GM18867 (cell line): ENCODE results near the gene MXRA7.
"Not testable (repeated sequence)": the region's sequence is repeated elsewhere in the genome, so short reads cannot be mapped to it uniquely, and the experiment has no call there.

Experiments
- ATAC-seq: cut with Tn5 transposase; IDR thresholded peaks from one replicate; pipeline ENCODE4 v1.9.1; 2021; ENCODE audit warnings: mild to moderate bottlenecking, moderate library complexity; ENCODE audit not compliant: unreplicated experiment

Gene MXRA7

DNA sequence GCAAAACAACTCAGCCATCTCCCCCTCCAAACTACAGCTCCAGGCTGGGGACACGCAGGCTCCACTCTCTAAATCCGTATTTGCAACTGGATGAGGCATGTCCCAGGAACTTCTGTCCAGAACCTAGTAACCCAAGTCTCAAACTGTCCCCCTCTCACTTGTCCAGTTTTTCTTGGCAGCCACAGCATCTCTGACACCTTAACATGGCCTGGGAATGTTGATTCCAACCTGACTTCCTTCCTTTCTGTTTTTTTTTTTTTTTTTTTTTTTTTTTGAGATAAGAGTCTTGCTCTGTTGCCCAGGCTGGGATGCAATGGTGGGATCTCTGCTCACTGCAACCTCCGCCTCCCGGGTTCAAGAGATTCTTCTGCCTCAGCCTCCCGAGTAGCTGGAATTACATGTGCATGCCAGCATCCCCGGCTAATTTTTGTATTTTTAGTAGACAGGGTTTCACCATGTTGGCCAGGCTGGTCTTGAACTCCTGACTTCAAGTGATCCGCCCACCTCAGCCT is 12.2 kb downstream of the MXRA7 start:
- not testable (repeated sequence) for ATAC-seq

DNA sequence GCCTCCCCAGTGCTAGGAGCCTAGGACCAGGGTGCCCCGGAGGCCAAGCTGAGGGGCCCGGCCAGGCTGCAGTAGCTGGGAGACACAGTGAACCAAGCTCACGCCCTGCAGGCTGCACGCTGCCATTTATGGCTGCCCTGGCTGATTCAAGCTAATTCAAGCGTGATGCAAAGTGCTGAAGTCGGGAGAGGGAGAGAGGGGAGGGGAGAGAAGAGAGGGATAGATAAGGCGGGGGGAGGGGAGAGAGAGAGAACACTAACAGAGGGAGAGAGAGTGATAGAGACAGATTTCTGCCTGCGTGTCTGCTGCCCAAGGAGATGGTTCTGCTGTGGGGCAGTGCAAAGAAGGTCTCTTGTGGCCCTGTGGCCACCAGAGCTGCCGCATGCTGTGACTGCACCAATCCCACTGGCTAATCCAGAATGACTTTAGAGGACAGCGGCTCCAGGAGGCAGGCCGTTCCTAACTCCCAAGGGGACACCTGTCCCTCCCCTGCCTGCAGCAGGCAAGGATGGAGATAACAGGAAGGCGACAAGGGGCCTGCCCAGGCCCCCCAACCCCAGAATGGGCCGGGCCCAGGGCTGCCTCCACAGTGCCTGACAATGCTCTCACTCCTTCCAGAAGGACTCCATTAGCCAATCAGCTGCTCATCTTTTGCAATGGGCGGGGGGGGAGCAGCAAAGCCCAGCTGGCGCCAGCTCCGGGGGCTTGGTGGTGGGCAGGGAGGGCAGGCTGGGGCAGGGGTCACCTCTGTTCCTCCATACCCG is 12.9 kb downstream of the MXRA7 start:
- no peak for ATAC-seq

DNA sequence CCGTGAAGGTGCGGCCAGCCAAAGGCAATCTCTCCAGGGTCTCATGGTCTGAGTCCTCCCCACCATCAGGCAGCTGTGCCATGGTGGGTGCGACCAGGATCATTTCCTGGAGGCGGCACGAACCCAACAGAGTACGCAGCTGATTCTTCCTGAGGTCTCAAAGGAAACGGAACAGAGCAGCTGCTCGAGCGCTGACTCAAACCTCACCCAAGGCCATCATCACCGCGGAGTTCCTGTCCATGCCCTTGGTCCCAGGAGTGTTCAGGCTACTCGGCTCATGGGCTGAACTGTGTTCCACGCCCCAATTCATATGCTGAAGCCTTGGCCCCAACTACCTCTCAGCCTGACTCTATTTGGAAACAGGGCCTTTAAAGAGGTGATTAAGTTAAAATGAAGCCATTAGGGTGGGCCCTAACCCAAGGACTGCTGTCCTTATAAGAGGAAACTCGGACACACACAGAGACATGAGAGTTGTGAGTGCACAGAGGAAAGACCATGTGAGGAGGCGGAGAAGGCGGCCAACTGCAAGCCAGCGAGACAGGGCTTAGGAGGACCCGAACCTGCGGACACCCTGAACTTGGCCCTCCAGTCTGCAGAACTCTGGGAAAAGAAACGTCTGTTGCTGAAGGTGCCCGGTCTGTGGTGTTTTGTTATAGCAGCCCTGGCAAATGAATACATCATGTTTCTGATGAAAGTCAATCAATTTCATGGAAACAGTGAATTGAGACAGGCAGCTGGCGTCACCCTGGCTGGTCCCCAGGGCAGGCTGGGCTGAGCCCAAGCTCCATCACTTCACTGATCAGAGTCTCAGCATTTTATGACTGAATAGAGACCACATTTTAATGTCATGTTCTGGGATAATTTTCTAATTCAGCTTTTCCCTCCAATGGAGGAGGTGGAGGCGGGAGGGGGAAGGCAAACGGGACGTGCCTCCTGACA is 13.7 kb downstream of the MXRA7 start:
- no peak for ATAC-seq

DNA sequence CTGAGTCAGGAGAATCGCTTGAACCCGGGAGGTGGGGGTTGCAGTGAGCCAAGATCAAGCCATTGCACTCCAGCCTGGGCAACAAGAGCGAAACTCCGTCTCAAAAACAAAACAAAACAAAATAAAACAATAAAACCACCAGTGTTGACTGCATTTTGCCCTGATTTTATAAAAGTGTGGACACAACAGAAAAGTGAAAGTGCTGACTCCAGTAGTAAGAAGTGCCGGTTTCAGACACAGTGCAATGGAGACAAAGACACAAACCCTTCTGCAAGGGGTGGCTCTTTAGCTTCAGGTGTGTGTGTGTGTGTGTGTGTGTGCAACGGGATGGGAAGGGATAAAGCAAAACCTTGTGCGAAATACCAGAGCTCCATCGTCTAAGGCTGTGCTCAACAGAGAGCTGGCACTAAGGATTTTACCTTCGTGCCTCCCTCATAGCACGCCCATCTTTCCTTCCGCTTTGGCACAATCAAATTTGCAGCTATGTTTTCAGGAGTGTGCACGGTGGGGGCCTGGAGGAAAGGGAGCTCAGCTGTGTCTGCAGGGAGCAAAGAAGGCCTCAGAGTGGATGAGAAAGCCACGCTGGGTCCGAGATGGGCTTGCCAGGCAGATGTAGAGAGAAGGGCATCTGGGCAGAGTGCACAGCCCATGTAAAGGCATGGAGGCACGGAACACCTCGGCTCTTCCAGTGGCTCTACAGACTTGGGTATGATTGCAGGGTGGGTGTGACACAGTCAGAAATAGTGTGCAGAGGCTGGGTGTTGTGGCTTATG is 15.5 kb downstream of the MXRA7 start:
- no peak for ATAC-seq

DNA sequence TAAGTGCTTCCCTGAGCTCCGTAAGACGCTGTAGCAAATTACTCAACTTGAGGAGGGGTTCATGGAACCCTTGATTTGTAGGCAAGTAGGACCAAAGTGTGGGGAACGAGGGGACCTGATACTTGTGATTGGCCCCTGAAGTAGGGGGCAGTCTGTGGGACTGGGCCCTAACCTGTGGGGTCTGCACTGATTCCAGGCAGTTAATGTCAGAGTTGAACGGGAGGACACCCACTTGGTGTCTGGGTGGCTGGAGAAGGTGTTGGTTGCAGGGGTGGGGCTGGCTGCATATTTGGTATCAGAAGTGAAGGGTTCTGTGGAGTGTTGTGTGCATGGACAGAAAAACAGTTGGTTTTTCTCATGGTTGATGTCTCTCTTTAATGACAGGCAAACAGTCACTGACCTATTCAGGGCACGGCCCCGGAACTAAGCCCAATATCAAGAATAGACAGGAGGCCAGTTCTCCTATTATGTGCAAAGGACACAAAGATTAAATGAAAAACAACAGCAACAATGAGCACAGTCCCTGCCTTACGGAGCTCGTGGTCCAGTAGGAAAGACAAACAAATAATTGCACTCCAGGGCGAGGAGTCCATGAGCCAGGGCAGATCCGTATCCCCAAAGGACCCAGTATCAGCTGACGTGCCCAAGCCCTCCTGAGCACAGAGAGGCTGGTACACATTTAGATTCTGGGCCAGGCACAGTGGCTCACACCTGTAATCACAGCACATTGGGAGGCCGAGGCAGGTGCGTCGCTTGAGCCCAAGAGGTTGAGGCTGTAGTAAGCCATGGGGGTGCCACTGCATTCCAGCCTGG is 19.2 kb downstream of the MXRA7 start:
- ATAC-seq: no peak

DNA sequence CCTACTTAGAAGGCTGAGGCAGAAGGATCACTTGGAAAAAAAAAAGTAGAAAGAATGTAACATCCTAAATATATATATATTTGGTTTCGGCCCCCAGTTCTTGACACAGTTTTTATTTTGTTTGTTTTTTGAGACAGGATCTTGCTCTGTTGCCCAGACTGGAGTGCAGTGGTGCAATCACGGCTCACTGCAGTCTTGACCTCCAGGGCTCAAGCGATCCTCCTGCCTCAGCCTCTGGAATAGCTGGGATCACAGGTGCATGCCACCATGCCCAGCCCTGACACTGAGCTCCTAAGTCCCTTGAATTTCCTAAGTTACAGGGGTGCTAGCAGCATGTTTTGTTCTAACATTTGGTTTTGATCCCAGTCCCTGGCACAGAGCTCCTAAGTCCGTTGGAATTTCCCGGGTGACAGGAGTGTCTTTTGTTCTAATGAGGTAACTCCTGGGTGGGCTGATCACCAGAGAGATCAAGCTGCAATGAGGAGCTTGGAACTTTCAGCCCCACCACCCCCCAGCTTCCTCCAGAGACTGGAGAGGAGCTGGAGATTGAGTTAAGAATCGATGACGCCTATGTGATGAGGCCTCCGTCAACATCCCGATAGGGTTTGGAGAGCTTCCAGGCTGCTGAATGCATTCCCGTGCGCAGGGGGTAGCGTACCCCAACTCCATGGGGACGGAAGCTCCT is 20.0 kb downstream of the MXRA7 start:
- no peak for ATAC-seq

DNA sequence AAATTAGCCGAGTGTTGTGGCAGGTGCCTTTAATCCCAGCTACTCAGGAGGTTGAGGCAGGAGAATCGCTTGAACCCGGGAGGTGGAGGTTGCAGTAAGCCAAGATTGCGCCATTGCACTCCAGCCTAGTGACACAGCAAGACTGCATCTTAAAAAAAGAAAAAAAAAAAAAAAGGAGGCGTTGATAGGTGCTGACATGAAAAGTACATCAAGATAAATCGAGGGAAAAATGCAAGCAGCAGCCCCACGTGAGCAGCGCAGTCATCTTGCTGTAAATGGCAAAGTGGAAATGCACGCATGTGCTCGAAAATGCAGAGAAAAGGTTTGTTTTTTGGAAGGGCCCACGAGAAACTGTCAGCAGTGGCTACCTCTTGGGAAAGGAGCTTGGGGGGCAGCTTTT is 20.9 kb downstream of the MXRA7 start:
- no peak for ATAC-seq

DNA sequence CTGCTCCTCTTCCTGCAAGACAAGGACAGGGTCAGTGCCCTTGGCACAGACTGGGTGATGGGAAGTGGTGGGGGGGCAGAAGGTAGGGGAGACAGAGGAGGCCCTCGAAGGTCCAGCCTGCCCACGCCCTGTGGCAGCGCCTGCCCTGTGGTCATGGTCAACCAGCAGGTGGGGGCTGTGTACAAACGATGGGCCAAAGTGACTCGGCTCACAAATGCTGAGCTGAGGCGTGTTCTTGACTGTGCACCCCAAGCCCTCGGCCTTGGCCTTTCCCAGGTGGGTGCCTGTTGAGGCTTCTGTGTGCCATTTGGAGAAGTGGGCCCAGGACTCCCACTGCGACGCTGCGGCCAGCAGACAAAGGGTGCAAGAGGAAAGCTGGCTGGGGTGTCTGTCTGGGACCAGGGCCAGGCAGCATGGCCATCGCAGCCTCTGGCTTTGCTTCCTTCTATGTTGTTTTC is 22.6 kb downstream of the MXRA7 start:
- ATAC-seq: no peak

DNA sequence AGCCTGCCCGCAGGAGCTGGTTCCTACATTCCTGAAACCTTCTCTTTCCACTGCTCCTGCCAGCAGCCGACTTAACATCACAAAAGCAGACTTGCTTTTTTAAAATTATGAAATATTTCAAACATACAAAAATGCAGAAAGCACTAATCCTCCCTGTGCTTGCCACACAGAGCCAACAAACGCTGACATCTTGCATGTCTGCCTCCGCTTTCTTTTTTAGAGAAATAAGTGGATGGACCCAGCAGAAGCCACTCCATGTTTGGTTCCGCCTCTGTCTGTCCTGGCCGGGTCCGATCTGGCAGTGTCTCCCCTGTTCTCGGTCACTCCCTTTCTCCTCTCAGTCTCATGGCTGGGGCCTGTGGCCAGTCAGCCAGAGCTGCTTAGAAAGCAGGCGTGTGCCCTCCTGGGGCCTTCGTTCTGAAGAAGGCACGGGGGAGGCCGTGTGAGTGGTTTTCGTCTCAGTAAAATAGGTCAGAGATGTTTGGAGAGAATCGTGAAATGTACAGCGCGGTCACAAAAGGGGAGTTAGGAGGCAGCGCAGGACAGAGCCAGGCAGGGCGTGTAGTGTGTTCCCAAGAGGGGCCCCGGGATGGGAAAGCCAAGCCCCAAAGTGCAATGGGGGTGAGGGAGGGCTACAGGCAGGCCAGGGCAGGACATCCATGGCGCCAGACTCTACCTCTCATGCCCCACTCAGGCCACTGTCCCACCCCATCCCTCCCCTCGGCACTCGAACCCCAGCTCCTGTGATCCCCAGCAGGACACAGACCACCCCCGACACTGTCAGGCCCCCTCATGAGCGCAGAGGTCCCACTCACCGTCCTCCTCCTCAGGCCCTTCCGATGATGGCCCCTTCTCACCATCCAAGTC is 23.2 kb downstream of the MXRA7 start:
- no peak for ATAC-seq

DNA sequence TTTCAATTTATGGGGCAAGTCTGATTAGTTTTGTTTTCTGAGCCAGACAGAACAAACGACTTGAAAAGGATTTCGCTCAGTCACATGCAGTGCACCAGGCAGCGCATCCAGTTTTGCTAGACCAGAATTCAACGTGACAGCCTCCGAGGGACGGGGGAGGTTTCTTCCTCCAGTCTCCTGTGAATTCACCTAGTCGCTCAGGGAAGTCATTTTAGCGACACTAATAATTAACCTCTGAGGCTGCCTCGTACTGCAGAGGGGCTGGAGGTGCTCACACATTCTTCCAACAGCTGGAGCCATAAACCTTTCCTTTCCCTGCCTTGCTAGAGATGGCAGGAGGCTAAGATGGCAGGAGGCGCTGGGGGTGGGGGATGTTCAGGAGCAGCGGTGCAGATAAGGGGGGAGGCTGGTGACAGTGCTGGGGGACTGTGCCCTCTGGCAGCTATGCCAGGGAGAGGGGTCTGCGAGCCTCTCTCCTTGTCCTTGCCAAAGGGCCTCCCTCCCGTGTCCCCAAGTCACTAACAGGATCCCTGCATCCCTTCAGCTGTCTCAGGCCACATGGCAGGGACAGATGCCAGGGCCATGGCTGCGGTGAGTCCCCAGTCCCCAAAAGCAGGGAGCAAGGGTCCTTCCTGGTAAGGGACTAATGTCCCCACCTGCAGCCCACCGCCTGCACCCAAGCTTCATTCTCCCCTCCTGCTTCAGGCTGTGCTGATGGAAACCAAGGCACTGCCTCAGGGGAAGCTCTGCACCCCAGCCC is 24.0 kb downstream of the MXRA7 start:
- ATAC-seq: no peak

DNA sequence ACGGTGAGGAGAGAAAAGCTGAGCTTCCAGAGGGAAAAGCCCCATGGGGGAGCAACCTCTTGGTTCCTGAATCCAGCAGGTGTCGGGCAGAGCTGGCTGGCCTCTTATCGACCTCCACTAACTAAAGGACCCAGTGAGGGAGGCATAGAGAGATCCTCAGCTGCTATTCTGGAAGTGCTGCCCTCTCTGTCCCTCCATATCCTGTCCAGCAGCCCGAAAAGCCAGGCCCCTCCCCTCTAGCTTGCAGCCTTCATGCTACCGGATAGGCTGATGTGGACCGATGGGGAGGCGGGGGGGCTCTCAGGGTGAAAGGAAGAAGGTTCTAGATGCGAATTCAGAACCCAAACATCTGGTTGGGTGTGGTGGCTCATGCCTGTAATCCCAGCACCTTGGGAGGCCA is 24.9 kb downstream of the MXRA7 start:
- ATAC-seq: no peak

DNA sequence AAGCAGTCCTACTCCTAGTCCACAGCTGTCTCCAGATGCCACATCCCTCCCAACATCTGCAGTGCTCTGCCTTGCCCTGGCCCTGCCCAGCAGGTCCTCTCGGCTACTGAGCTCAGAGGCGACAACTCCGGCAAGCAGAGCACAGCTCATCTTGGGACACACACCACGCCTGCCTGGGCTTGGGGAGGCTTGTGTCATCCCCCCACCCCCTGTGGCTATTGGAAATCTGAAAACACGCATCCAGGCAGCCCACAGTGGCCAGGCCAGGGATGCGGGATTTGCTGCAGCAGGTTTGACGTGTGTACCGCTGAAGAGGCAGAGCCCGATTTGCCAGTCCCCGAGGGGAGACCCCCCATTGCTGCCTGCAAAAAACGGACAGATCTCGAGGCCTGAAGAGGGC is 25.4 kb downstream of the MXRA7 start:
- ATAC-seq: no peak

DNA sequence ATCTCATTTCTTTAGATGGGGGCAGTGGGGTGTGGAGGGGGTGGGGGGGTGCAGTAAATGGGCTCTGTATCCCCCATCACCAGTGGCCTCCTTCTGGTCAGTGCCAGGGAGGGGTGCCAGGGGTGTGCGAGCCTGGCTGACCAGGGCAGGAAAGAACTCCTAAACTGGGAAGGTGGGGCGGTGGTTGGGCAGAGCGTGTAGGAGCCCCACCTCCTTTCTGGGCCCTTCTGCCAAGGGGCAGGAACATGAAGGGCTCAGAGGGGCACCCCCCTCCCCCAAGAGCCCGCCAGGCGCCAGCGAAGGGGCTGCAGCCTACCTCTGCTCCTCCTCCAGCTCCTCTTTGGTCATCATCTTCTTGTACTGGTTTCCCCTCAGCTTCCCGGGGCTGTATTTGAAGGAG is 26.0 kb downstream of the MXRA7 start:
- ATAC-seq: no peak

DNA sequence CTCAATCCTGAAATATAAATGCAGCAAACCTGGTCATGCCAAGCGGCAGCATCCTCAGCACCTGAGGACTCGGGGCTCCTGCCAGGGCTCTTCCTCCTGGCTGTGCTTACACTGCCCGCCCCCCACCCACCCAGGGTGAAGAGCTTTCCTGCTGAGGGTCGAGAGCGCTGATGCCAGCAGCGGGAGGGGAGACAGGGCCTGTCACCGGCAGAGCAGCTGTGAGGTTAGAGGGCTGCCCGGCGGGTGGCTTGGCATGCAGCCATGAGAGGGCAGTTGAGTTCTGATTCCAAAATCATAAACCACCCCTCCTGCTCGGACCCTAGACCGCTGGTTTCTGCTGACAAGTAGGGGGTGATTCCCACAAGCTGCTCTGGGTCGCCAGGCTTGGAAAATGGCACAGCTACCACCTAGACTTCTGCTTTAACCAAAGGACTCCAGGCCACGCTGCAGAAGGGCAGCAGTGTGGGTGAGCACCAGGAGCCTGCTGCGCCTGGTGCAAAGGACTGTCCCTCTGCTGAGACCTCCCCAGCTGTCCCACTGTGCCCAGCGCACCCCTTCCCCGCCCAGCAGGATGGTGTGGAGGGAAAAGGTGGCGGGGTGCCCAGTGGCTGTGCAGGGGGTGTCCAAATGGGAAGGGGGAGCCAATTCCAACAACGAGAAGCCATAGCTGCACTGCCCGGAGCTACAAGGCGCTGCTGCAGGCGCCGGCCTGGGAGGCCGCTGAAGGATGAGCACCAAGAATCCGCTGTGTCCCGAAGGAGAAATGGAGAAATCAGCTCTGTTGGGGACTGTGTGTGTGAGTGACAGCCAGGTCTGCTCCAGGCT is 26.6 kb downstream of the MXRA7 start:
- ATAC-seq: no peak

DNA sequence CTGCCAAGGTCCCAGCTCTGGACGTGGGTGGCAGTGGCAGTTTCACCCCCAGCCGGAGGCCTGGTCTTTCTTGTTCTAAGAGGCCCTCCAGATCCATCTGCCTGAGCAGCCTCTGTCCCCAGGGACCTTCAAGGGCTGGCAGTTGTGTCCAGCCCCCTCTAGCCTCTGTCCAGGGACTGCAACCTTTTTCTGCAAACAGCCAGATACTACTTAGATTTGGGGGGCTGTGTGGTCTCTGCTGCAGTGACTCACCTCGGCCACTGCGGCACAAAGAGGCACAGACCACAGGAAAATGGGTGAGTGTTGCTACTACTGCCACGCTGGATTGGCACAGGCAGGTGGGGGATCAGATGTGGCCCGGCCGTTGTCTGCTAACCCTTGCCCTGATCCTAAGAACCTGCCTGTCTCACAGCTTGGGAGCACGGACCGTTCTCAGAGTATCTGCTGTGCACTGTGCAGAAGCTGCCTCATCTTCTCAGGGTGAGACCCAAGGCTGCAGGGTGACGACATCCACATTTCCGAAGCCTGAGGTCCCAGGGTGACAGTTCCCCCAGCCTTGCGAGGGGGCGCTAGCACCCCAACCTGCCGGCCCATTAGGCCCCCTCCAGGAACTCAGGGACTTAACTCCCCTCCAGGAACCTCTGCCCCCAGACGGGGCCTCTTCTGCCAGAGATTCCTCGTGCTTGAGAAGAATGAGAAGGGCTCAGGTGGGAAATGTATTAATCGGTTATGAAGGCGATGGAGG is 27.6 kb downstream of the MXRA7 start:
- no peak for ATAC-seq

DNA sequence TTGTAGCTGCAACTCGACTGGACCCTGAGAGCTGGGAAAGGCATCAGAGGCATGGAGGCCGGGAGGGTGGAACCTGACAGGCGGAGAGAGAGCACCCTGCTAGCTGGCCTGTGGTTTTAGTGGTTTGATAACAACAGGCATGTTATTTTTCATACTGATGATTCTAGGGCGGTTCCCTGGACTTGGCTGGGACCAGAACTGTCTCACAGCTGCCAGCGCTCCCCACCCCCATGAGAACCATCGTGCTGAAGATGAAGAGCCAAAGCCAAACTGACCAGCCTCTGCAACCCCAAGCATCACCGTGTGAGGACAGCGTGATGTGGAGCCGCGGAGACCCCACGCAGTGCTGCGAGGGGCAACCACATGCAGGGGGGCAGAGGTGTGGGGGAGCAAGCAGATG is 28.5 kb downstream of the MXRA7 start:
- no peak for ATAC-seq
